IMR-90 (cell line): ENCODE data around the gene C6orf89. TPM values are rescaled to one million over a fixed set of nuclear protein-coding genes. Genes with fewer than 3 reads are reported as not detected.

Source experiments
- ATAC-seq: fragments of 200-7000 bp; cut with Tn5 transposase; 2 replicates; pipeline ENCODE4 v1.9.1; 2020; ENCODE audit warnings: low read depth, mild to moderate bottlenecking, moderate library complexity
- BruUV-seq: library from RNA; stranded (reverse); fragments of 400-500 nt; replicated peaks from 2 replicates; lab custom pipeline; 2021; lab: Mats Ljungman, UMichigan
- CTCF ChIA-PET: fragments of 300-600 bp; formaldehyde crosslinking; extraction: SDS; loops from one replicate; lab custom pipeline; 2021; ENCODE audit warnings: antibody characterized with exemption; lab: Yijun Ruan, JAX
- POLR2A ChIA-PET: fragments of 300-600 bp; sonication (Branson Sonifier 250); formaldehyde crosslinking; loops from one replicate; lab custom pipeline; 2022; ENCODE audit warnings: antibody characterized with exemption; ENCODE audit not compliant: unreplicated experiment; lab: Charles Lee
- DNase-seq: peaks from one replicate; pipeline ENCODE4 v3.0.0; 2013
- H2AFZ ChIP-seq: replicated peaks from 2 replicates; pipeline ENCODE3; 2013; ENCODE audit warnings: low read length, mild to moderate bottlenecking; ENCODE audit not compliant: poor library complexity
- H2AK5ac ChIP-seq: 2 replicates; pipeline ENCODE4 v1.6.1; 2013; ENCODE audit warnings: low read depth, low read length, inconsistent platforms
- H2AK9ac ChIP-seq: replicated peaks from 2 replicates; pipeline ENCODE3; 2013; ENCODE audit warnings: mild to moderate bottlenecking, low read depth, low read length, moderate library complexity; ENCODE audit not compliant: poor library complexity
- H2BK120ac ChIP-seq: 2 replicates; pipeline ENCODE4 v1.6.1; 2013; ENCODE audit warnings: low read depth, low read length, inconsistent platforms
- H2BK15ac ChIP-seq: 3 replicates; pipeline ENCODE4 v1.6.1; 2013; ENCODE audit warnings: low read depth, low read length, inconsistent platforms
- H2BK20ac ChIP-seq: 2 replicates; pipeline ENCODE4 v1.6.1; 2013; ENCODE audit warnings: low read depth, mild to moderate bottlenecking, inconsistent platforms, low read length, moderate library complexity
- H2BK5ac ChIP-seq: 2 replicates; pipeline ENCODE4 v1.6.1; 2013; ENCODE audit warnings: mild to moderate bottlenecking, low read depth, low read length, inconsistent platforms; ENCODE audit not compliant: poor library complexity, severe bottlenecking
- H3K14ac ChIP-seq: replicated peaks from 2 replicates; pipeline ENCODE4 v1.6.1; 2013; ENCODE audit warnings: low read depth, low read length, inconsistent platforms
- H3K18ac ChIP-seq: 2 replicates; pipeline ENCODE4 v1.6.1; 2013; ENCODE audit warnings: low read depth, low read length, control low read depth
- H3K23ac ChIP-seq: 2 replicates; pipeline ENCODE4 v1.6.1; 2013; ENCODE audit warnings: low read depth, low read length, inconsistent platforms
- H3K27ac ChIP-seq: 2 replicates; pipeline ENCODE4 v1.5.1; 2013; ENCODE audit warnings: mild to moderate bottlenecking, control low read depth, low read length; ENCODE audit not compliant: insufficient read depth
- H3K27me3 ChIP-seq: 2 replicates; pipeline ENCODE4 v1.6.1; 2013; ENCODE audit warnings: low read length; ENCODE audit not compliant: control insufficient read depth, insufficient read depth
- H3K36me3 ChIP-seq: 2 replicates; pipeline ENCODE4 v1.6.1; 2013; ENCODE audit warnings: low read length, mixed read lengths; ENCODE audit not compliant: control insufficient read depth, insufficient read depth
- H3K4ac ChIP-seq: 2 replicates; pipeline ENCODE4 v1.6.1; 2013; ENCODE audit warnings: low read depth, low read length, inconsistent platforms
- H3K4me1 ChIP-seq: 2 replicates; pipeline ENCODE4 v1.6.1; 2013; ENCODE audit warnings: low read length, mixed read lengths; ENCODE audit not compliant: control insufficient read depth, insufficient read depth
- H3K4me2 ChIP-seq: 2 replicates; pipeline ENCODE4 v1.6.1; 2013; ENCODE audit warnings: low read depth, mild to moderate bottlenecking, control low read depth, low read length, moderate library complexity
- H3K4me3 ChIP-seq: 2 replicates; pipeline ENCODE4 v1.5.1; 2013; ENCODE audit warnings: low read depth, mild to moderate bottlenecking, control low read depth, low read length, moderate library complexity; ENCODE audit not compliant: insufficient read depth
- H3K56ac ChIP-seq: 2 replicates; pipeline ENCODE4 v1.6.1; 2013; ENCODE audit warnings: low read length, inconsistent platforms; ENCODE audit not compliant: insufficient read depth; ENCODE audit errors: extremely low read depth
- H3K79me1 ChIP-seq, 2 experiments: 2 replicates each; pipeline ENCODE4 v1.6.1; 2013; ENCODE audit warnings: low read length in 2 of 2, inconsistent platforms in 1 of 2, low read depth in 1 of 2
- H3K9ac ChIP-seq: 2 replicates; pipeline ENCODE4 v1.6.1; 2013; ENCODE audit warnings: low read depth, low read length, control low read depth
- H3K9me1 ChIP-seq: 2 replicates; pipeline ENCODE4 v1.6.1; 2013; ENCODE audit warnings: low read length, inconsistent platforms; ENCODE audit not compliant: insufficient read depth
- H3K9me3 ChIP-seq: 2 replicates; pipeline ENCODE4 v1.6.1; 2013; ENCODE audit warnings: low read length; ENCODE audit not compliant: control insufficient read depth, insufficient read depth
- H4K20me1 ChIP-seq: 2 replicates; pipeline ENCODE4 v1.6.1; 2013; ENCODE audit warnings: low read length, inconsistent platforms; ENCODE audit not compliant: insufficient read depth
- H4K5ac ChIP-seq: 2 replicates; pipeline ENCODE4 v1.6.1; 2013; ENCODE audit warnings: mild to moderate bottlenecking, low read depth, low read length, control low read depth
- H4K8ac ChIP-seq, 2 experiments: 2 replicates each; pipeline ENCODE4 v1.6.1; 2013; ENCODE audit warnings: low read depth in 2 of 2, low read length in 2 of 2, control low read depth in 1 of 2, inconsistent platforms in 1 of 2
- H4K91ac ChIP-seq: 2 replicates; pipeline ENCODE4 v1.6.1; 2013; ENCODE audit warnings: low read depth, low read length, inconsistent platforms; ENCODE audit not compliant: insufficient read depth
- BHLHE40 ChIP-seq: fragments of 150-350 bp; IDR thresholded peaks from 2 replicates; pipeline ENCODE4 v1.6.1; 2016; ENCODE audit warnings: mild to moderate bottlenecking, low read depth, low read length
- CEBPB ChIP-seq: IDR thresholded peaks from 2 replicates; pipeline ENCODE4 v1.6.1; 2012; ENCODE audit warnings: low read depth, low read length, improper control_type of control experiment
- CHD1 ChIP-seq: IDR thresholded peaks from 2 replicates; pipeline ENCODE4 v1.6.1; 2012; ENCODE audit warnings: low read depth, low read length, improper control_type of control experiment
- FOS ChIP-seq: fragments of 150-350 bp; IDR thresholded peaks from 2 replicates; pipeline ENCODE4 v1.6.1; 2016; ENCODE audit warnings: low read depth, low read length
- MAFK ChIP-seq: IDR thresholded peaks from 2 replicates; pipeline ENCODE4 v1.6.1; 2012; ENCODE audit warnings: low read depth, low read length, improper control_type of control experiment
- MAZ ChIP-seq: IDR thresholded peaks from 2 replicates; pipeline ENCODE4 v1.6.1; 2012; ENCODE audit warnings: low read depth, mild to moderate bottlenecking, low read length, improper control_type of control experiment, moderate library complexity, borderline replicate concordance
- MXI1 ChIP-seq: IDR thresholded peaks from 2 replicates; pipeline ENCODE4 v1.6.1; 2012; ENCODE audit warnings: low read depth, mild to moderate bottlenecking, low read length, moderate library complexity, borderline replicate concordance
- NFE2L2 ChIP-seq: fragments of 150-350 bp; IDR thresholded peaks from 2 replicates; pipeline ENCODE4 v1.6.1; 2016; ENCODE audit warnings: low read depth, mild to moderate bottlenecking, low read length
- POLR2A ChIP-seq: IDR thresholded peaks from 2 replicates; pipeline ENCODE4 v1.6.1; 2012; ENCODE audit warnings: mild to moderate bottlenecking, low read depth, low read length
- RAD21 ChIP-seq: IDR thresholded peaks from 2 replicates; pipeline ENCODE4 v1.6.1; 2012; ENCODE audit warnings: low read length, improper control_type of control experiment
- RCOR1 ChIP-seq: IDR thresholded peaks from 2 replicates; pipeline ENCODE4 v1.6.1; 2012; ENCODE audit warnings: mild to moderate bottlenecking, low read length, improper control_type of control experiment; ENCODE audit not compliant: insufficient replicate concordance
- RFX5 ChIP-seq: IDR thresholded peaks from 2 replicates; pipeline ENCODE4 v1.8.0; 2012; ENCODE audit warnings: low read depth, mild to moderate bottlenecking, low read length, moderate library complexity
- SMC3 ChIP-seq: fragments of 150-350 bp; IDR thresholded peaks from 2 replicates; pipeline ENCODE4 v1.6.1; 2016; ENCODE audit warnings: low read depth, mild to moderate bottlenecking, antibody characterized with exemption, low read length, moderate library complexity
- WGBS, 2 experiments: methylation state at CpG; one replicate each; pipeline versions ENCODE4 v1.1.5 to v1.1.7; 2013; ENCODE audit warnings: missing lambda C conversion rate in 2 of 2; ENCODE audit not compliant: insufficient read length in 1 of 2; ENCODE audit errors: extremely low coverage in 2 of 2; 5-methylcytosine and 5-hydroxymethylcytosine counted together
- dilution Hi-C: fragments of 300-500 bp; cut with HindIII; formaldehyde crosslinking; loops from one replicate; pipeline ENCODE4 v1.14.3; 2018; ENCODE audit warnings: low sequenced_read_pairs; ENCODE audit not compliant: unreplicated experiment
- in situ Hi-C: fragments of 300-500 bp; cut with MboI; formaldehyde crosslinking; loops from 3 replicates; pipeline ENCODE4 v1.14.3; 2019; ENCODE audit warnings: low sequenced_read_pairs, inconsistent platforms, mixed read lengths
- intact Hi-C: fragments of 100-400 bp; cut with micrococcal nuclease; formaldehyde crosslinking; loops from 2 replicates; pipeline ENCODE4 v1.10.0; 2022
- polyA plus RNA-seq, 3 experiments: library from polyadenylated mRNA; depleted of rRNA; stranded (reverse); fragments of >200 nt; gene quantifications; 2 replicates each; pipeline ENCODE4 v1.2.3, GENCODE V29; 2012; ENCODE audit warnings: low replicate concordance in 1 of 3
- total RNA-seq: library from RNA; depleted of rRNA; stranded (reverse); fragments of >200 nt; gene quantifications from 2 replicates; pipeline ENCODE4 v1.2.3, GENCODE V29; 2012
- TF ChIP-seq, protein P1 (sequence below): fragments of 150-350 bp; IDR thresholded peaks from 2 replicates; pipeline ENCODE4 v1.6.1; 2016; ENCODE audit warnings: low read depth, mild to moderate bottlenecking, low read length, moderate library complexity, borderline replicate concordance
- TF ChIP-seq, protein P2 (sequence below): fragments of 150-350 bp; IDR thresholded peaks from 2 replicates; pipeline ENCODE4 v1.6.1; 2017; ENCODE audit warnings: mild to moderate bottlenecking, antibody characterized with exemption, low read length, low read depth

C6orf89 gene
- total and polyA plus RNA-seq, 2 of the 4 experiments (the other 2 are of a cell fraction): 30.8 to 52.3 TPM

DNA sequence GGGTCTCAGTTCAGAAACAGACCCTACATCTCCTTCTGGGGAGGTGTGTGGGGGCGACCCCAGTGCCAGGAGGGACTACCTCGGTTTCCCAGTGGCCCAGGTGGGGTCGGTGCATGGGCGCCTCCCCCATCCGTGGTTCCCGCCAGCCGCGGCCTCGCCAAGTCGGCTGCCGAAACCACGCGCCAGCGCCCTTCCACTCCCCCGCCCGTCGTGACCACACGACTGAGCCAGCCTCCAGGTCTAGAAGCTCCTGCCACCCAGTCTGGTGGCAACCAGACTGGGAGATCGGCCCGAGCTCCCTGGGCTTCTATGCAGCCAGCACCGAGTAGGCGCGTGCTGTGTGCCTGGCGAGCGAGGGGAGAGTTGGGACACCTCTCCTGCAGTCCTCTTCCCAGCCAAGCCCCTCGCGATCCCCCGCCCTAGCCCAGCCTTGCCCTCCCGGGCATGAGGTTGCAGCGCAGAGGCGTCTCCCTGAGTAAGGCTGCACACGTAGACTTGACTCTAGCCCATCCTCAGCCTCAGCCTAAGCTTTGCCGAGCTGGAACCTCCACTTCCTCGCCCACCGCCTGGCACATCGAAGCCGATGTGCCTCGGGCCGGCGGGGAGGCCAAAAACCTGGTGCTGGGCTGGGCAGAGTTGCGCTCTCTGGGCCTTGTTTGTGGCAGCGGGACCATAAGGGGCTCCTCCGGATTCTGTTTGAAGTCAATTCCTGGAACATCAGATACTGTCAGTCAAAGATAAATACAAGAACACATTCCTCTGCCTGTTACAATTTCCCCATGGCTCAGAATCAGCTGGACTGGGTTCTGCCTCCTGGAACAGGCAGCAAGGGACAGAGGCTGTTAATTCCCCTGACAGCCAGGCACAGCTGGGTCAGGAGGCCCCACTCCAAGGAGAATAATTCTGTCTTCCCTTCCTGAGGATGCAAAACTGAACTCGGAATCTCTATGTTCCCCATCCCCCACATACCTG is 45.0 kb upstream of the C6orf89 start:
- Histone ChIP-seq H2AFZ (peak overlapping the region; percentile 84), H3K4me1 (peaks cover 8% of the 10 kb centered on the region; the same call in 1 of the 2 replicates), H3K4me3 (no peak overlapping the region), H3K9ac (no peak overlapping the region), H3K9me3 (no peaks in the 10 kb centered on the region), H3K4me2 (peak overlapping the region; percentile 88), H3K23ac (no peak overlapping the region), H4K5ac (no peak overlapping the region), H3K4ac (no peak overlapping the region), H3K27ac (no peak overlapping the region), H4K20me1 (no peaks in the 10 kb centered on the region), H2BK5ac (no peak overlapping the region), H3K56ac (no peak overlapping the region), H3K27me3 (peaks cover 52% of the 10 kb centered on the region), H2BK20ac (no peak overlapping the region), H2BK15ac (no peak overlapping the region), H3K79me1 (no peaks in the 10 kb centered on the region), H4K91ac (no peak overlapping the region), H4K8ac (no peak overlapping the region), H3K36me3 (no peaks in the 10 kb centered on the region), H3K18ac (no peak overlapping the region), H2AK5ac (no peak overlapping the region), H3K9me1 (no peaks in the 10 kb centered on the region; the same call in 1 of the 2 replicates), H2AK9ac (peak overlapping the region; percentile 68), H2BK120ac (no peak overlapping the region), H3K14ac (no peak overlapping the region)
- ATAC-seq (peak; percentile 22), DNase-seq (no peak)
- no TSS peak for BruUV-seq
- intact Hi-C loops (no loop called here), dilution Hi-C loops (no loop called here), in situ Hi-C loops (no loop called here)
- CTCF ChIA-PET: interaction anchor here (1.1 kb wide), 1 partner anchor 12 kb away, joined by 5 read pairs; no protein-coding TSS in a partner anchor
- 29% methylated on average over 29 of the region's 44 CpGs; no CpG with 5 or more reads in 1 of the 2 experiments for WGBS, 2 experiments
- POLR2A ChIA-PET: no interaction called here
- TF ChIP-seq MXI1: no peak
- TF ChIP-seq MAFK: no peak
- TF ChIP-seq, protein P1, sequence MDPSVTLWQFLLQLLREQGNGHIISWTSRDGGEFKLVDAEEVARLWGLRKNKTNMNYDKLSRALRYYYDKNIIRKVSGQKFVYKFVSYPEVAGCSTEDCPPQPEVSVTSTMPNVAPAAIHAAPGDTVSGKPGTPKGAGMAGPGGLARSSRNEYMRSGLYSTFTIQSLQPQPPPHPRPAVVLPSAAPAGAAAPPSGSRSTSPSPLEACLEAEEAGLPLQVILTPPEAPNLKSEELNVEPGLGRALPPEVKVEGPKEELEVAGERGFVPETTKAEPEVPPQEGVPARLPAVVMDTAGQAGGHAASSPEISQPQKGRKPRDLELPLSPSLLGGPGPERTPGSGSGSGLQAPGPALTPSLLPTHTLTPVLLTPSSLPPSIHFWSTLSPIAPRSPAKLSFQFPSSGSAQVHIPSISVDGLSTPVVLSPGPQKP: no peak
- no peak for TF ChIP-seq POLR2A
- no peak for TF ChIP-seq RFX5
- TF ChIP-seq MAZ: no peak
- no peak for TF ChIP-seq BHLHE40
- TF ChIP-seq FOS: no peak
- TF ChIP-seq RCOR1: no peak
- TF ChIP-seq CEBPB: no peak
- TF ChIP-seq CHD1: no peak
- TF ChIP-seq, protein P2, sequence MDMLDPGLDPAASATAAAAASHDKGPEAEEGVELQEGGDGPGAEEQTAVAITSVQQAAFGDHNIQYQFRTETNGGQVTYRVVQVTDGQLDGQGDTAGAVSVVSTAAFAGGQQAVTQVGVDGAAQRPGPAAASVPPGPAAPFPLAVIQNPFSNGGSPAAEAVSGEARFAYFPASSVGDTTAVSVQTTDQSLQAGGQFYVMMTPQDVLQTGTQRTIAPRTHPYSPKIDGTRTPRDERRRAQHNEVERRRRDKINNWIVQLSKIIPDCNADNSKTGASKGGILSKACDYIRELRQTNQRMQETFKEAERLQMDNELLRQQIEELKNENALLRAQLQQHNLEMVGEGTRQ: no peak
- no peak for TF ChIP-seq RAD21
- TF ChIP-seq SMC3: no peak
- no peak for TF ChIP-seq NFE2L2
